Spleen (tissue), 11 donors: Measurements from ENCODE around the gene FGF13. TPM values are rescaled to one million over a fixed set of nuclear protein-coding genes. Genes with fewer than 3 reads are reported as not detected.

Experiments used
- DNase-seq: peaks from one replicate; pipeline ENCODE4 v3.0.0-alpha.2; 2020
- H3K27ac ChIP-seq, 8 donors: fragments of 200-600 bp; sonication (generic) in 7 of 8; 1 replicate in 4 of 8; 2 replicates in 4 of 8; pipeline versions ENCODE4 v1.5.0 to v1.8.0; 2016 to 2021; ENCODE audit warnings: inconsistent platforms in 4 of 8, mild to moderate bottlenecking in 4 of 8, moderate library complexity in 1 of 8
- H3K27me3 ChIP-seq, 7 donors: fragments of 200-600 bp; sonication (generic) in 6 of 7; replicated peaks in 1 of 7; 1 replicate in 4 of 7; 2 replicates in 3 of 7; pipeline versions ENCODE4 v1.5.0 to v1.8.0; 2016 to 2021; ENCODE audit warnings: inconsistent platforms in 3 of 7, mild to moderate bottlenecking in 1 of 7
- H3K36me3 ChIP-seq, 6 donors: fragments of 200-600 bp; sonication (generic) in 5 of 6; 1 replicate in 4 of 6; 2 replicates in 2 of 6; pipeline versions ENCODE4 v1.5.0 to v1.8.0; 2016 to 2021; ENCODE audit warnings: inconsistent platforms in 2 of 6
- H3K4me1 ChIP-seq, 6 donors: fragments of 200-600 bp; sonication (generic) in 5 of 6; 1 replicate in 3 of 6; 2 replicates in 3 of 6; pipeline versions ENCODE4 v1.5.0 to v1.8.0; 2016 to 2021; ENCODE audit warnings: inconsistent platforms in 3 of 6
- H3K4me3 ChIP-seq, 8 donors: fragments of 200-600 bp; sonication (generic) in 7 of 8; 1 replicate in 4 of 8; 2 replicates in 4 of 8; pipeline versions ENCODE4 v1.5.0 to v1.8.0; 2016 to 2021; ENCODE audit warnings: inconsistent platforms in 4 of 8, mild to moderate bottlenecking in 4 of 8, moderate library complexity in 2 of 8
- H3K9me3 ChIP-seq, 8 donors: fragments of 200-600 bp; sonication (generic) in 7 of 8; 1 replicate in 4 of 8; 2 replicates in 4 of 8; pipeline versions ENCODE4 v1.5.0 to v1.8.0; 2016 to 2021; ENCODE audit warnings: inconsistent platforms in 4 of 8
- POLR2A ChIP-seq, 3 donors: fragments of 450-650 bp; IDR thresholded peaks; one replicate each; pipeline ENCODE4 v1.5.1; 2017; ENCODE audit warnings: antibody characterized with exemption in 3 of 3, mild to moderate bottlenecking in 1 of 3
- POLR2AphosphoS5 ChIP-seq, 3 donors: sonication (generic); formaldehyde crosslinking; IDR thresholded peaks; one replicate each; pipeline ENCODE4 v1.5.1; 2017; ENCODE audit warnings: antibody characterized with exemption in 3 of 3
- WGBS, 5 donors: extraction: QIAGEN DNeasy Blood & Tissue Kit in 3 of 5; methylation state at CpG; one replicate each; pipeline versions ENCODE4 v1.1.5 to v1.1.7; 2013 to 2018; 5-methylcytosine and 5-hydroxymethylcytosine counted together
- intact Hi-C: fragments of 100-400 bp; cut with DNase I; formaldehyde crosslinking; loops from one replicate; pipeline ENCODE4 v1.15.0; 2023; ENCODE audit warnings: low total_unique reads
- polyA plus RNA-seq, 3 donors: library from polyadenylated mRNA; stranded (reverse); fragments of 200-250 nt; gene quantifications; one replicate each; pipeline ENCODE4 v1.2.1, GENCODE V29; 2013
- total RNA-seq, 7 donors: library from RNA; depleted of rRNA in 3 of 7; stranded (reverse); fragments of >200 nt in 3 of 7; fragmentation: NEBNext Ultra II Directional in 4 of 7; extraction: Animal tissue kit (Norgen Biotek cat#: 25700) in 4 of 7; gene quantifications; one replicate each; pipeline versions ENCODE4 v1.1.0 to v1.2.1, GENCODE V29; 2016 to 2021
- TF ChIP-seq, protein P1 (sequence below), 11 experiments: fragments of 200-600 bp in 7 of 11; fragments of 450-650 bp in 4 of 11; sonication (generic) in 4 of 11; IDR thresholded peaks in 8 of 11; conservative IDR thresholded peaks in 3 of 11; 1 replicate in 7 of 11; 2 replicates in 4 of 11; pipeline versions ENCODE4 v1.4.0 to v1.8.0; 2016 to 2021; ENCODE audit warnings: antibody characterized with exemption in 11 of 11, inconsistent platforms in 4 of 11, mild to moderate bottlenecking in 1 of 11
- donor health status: healthy with polysubstance abuse.
- donor health status: DM: no; HTN: no; CAD: no; lungs with moderate emphysema.
- donor health status: DM: no; HTN: no; CAD: no.
- donor health status: Bipolar disorder and iron deficiency.
- donor health status: healthy.
- donor health status: DM: no; HTN: no; CAD: no.
- donor health status: DM: yes; HTN: yes; CAD: no.

FGF13 gene
- total and polyA plus RNA-seq, 10 donors = 2.3 to 10.9 (median 4.9) TPM

DNA sequence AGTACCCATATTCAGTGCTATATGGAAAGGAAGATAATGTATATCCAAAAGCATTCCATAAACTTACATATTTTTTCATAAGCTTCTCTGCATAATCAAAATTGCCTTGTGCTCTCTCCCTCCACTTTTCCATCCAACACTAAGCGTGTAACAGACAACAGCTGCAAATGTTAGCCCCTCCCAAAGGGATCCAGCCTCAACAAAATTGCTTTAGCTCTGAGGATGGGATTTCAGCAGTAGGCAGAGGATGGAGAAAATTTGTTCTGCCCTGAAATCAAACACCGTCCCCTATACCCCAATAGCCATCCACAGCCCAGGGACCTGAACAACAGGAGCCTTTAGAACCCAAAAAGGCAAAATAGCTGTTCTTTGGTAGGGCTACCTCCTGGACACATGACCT is 28.8 kb upstream of the FGF13 start:
- Histone ChIP-seq H3K27ac (no peak overlapping the region), H3K9me3 (no peaks in the 10 kb centered on the region), H3K4me3 (no peak overlapping the region), H3K36me3 (no peaks in the 10 kb centered on the region), H3K4me1 (no peaks in the 10 kb centered on the region), H3K27me3 (peaks cover 0 to 15% (median 0%) of the 10 kb centered on the region in 7 donors)
- intact Hi-C loops = loop anchor here (5.0 kb wide), 1 partner anchor 548 kb away; no protein-coding TSS in a partner anchor
- TF ChIP-seq POLR2A (IDR thresholded peaks at IDR 0.05) (no peak), POLR2AphosphoS5 (IDR thresholded peaks at IDR 0.05) (no peak)
- TF ChIP-seq, protein P1, sequence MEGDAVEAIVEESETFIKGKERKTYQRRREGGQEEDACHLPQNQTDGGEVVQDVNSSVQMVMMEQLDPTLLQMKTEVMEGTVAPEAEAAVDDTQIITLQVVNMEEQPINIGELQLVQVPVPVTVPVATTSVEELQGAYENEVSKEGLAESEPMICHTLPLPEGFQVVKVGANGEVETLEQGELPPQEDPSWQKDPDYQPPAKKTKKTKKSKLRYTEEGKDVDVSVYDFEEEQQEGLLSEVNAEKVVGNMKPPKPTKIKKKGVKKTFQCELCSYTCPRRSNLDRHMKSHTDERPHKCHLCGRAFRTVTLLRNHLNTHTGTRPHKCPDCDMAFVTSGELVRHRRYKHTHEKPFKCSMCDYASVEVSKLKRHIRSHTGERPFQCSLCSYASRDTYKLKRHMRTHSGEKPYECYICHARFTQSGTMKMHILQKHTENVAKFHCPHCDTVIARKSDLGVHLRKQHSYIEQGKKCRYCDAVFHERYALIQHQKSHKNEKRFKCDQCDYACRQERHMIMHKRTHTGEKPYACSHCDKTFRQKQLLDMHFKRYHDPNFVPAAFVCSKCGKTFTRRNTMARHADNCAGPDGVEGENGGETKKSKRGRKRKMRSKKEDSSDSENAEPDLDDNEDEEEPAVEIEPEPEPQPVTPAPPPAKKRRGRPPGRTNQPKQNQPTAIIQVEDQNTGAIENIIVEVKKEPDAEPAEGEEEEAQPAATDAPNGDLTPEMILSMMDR (IDR thresholded peaks at IDR 0.05 in 8 of 11, conservative IDR thresholded peaks at IDR 0.05 in 3 of 11) = no peak
- WGBS, 5 donors = 67 to 94% (median 83%) methylated on average over 1 to 2 of the region's 2 CpGs
- no peak for DNase-seq

DNA sequence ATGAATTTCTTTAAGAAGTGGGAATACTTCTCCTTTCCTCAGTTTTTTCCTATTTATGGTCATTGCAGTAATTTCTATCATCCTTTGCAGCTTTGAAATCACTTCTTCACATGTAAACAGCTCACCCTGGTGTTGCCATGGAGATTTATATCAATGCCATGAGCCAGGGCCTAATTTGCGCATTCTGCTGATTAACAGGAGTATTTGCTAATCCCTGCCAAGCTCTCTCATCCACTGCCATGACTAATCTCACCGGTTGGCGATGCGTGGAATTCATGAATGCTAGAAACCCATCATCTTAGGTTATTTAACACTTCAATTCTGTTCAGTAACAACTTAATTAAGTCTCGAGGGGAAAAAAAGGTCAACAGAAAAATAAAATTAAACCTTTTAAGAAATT is 11.8 kb upstream of the FGF13 start:
- no peak overlapping the region for H3K27ac ChIP-seq
- no peak for DNase-seq
- H3K9me3 ChIP-seq = no peaks in the 10 kb centered on the region
- H3K27me3 ChIP-seq = peaks cover 0 to 9% (median 0%) of the 10 kb centered on the region in 7 donors
- TF ChIP-seq, protein P1 (IDR thresholded peaks at IDR 0.05 in 8 of 11, conservative IDR thresholded peaks at IDR 0.05 in 3 of 11) = no peak
- no peak for TF ChIP-seq POLR2A (IDR thresholded peaks at IDR 0.05)
- no peak overlapping the region for H3K4me3 ChIP-seq
- WGBS, 5 donors = 76 to 94% (median 88%) methylated on average over 5 of the region's 5 CpGs
- H3K4me1 ChIP-seq = no peaks in the 10 kb centered on the region
- intact Hi-C loops = no loop called here
- H3K36me3 ChIP-seq = no peaks in the 10 kb centered on the region

DNA sequence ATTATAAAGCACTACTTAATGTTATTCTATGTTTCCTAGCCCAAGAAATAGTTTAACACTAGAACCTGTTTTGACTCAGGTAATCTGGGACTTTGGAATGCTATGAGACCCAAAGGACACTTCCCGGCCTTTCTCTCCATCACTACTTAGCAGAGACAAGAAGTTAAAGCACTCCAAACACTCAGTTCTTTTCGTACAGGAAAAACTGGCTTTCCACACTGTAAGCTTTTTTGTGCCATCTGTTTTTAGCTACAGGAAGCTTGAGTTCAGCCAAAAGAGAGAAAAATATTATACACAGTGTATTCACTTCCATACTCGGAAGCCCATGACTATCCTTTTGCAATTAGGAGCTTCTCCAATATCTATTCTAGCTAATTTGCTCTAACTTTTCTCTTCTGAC is 7.9 kb upstream of the FGF13 start:
- Histone ChIP-seq H3K4me1 (no peaks in the 10 kb centered on the region), H3K27me3 (peaks cover 0 to 6% (median 0%) of the 10 kb centered on the region in 7 donors), H3K36me3 (no peaks in the 10 kb centered on the region), H3K9me3 (no peaks in the 10 kb centered on the region), H3K27ac (no peak overlapping the region), H3K4me3 (no peak overlapping the region)
- WGBS, 5 donors = 33 to 65% (median 53%) methylated on average over 3 of the region's 3 CpGs
- no peak for TF ChIP-seq POLR2AphosphoS5 (IDR thresholded peaks at IDR 0.05)
- no peak for TF ChIP-seq POLR2A (IDR thresholded peaks at IDR 0.05)
- TF ChIP-seq, protein P1 (IDR thresholded peaks at IDR 0.05 in 8 of 11, conservative IDR thresholded peaks at IDR 0.05 in 3 of 11) = no peak
- intact Hi-C loops = no loop called here
- no peak for DNase-seq

DNA sequence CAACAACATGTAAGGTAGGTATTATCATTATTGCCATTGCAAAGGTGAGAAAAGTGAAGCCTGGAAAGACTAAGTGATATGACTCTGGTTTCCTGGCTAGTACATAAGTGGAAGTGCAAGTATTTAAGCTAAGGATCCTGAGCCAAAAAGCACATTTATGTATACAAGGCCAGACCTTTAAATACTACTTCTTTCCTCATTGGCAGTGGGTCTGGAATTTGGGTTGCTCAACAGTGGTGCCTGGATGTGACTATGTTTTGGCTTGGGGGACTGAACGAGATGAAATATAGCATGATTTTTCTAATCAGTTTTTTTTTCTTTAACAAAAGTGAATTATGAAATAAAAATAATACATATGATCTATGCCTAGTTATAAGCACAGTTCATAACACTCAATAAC is 7.4 kb upstream of the FGF13 start:
- H3K4me3 ChIP-seq = no peak overlapping the region
- H3K4me1 ChIP-seq = no peaks in the 10 kb centered on the region
- H3K9me3 ChIP-seq = no peaks in the 10 kb centered on the region
- DNase-seq = no peak
- no peak overlapping the region for H3K27ac ChIP-seq
- TF ChIP-seq POLR2A (IDR thresholded peaks at IDR 0.05) = no peak
- TF ChIP-seq, protein P1 (IDR thresholded peaks at IDR 0.05 in 8 of 11, conservative IDR thresholded peaks at IDR 0.05 in 3 of 11) = no peak
- no peak for TF ChIP-seq POLR2AphosphoS5 (IDR thresholded peaks at IDR 0.05)
- WGBS, 5 donors = 43 to 72% (median 66%) methylated on average over 1 of the region's 1 CpG
- H3K36me3 ChIP-seq = no peaks in the 10 kb centered on the region
- intact Hi-C loops = no loop called here
- H3K27me3 ChIP-seq = peaks cover 0 to 9% (median 0%) of the 10 kb centered on the region in 7 donors
